GM19099 (cell line): ENCODE measurements around the gene ZNF48.

ENCODE experiments used
- POLR2A ChIP-seq: IDR thresholded peaks from 3 replicates; pipeline ENCODE4 v1.6.1; 2011; ENCODE audit warnings: low read depth; ENCODE audit not compliant: insufficient read length; ENCODE audit errors: extremely low read depth

Gene ZNF48

GRCh38 chr16:30406795-30407101, 11.5 kb downstream of the ZNF48 start:
- no peak for TF ChIP-seq POLR2A

GRCh38 chr16:30407102-30407803, 12.0 kb downstream of the ZNF48 start, which contains the start of gene ZNF771:
TSS of gene ZNF771 (plus strand) at chr16:30407606. CDS start at chr16:30408054, 448 bp downstream.
- peak; percentile 67 for TF ChIP-seq POLR2A

- no peak for TF ChIP-seq POLR2A
These were observed 12.7 kb downstream of the ZNF48 start for GRCh38 chr16:30407804-30408534.

GRCh38 chr16:30409125-30410060, 14.2 kb downstream of the ZNF48 start:
- no peak for TF ChIP-seq POLR2A

GRCh38 chr16:30413112-30413806, 18.0 kb downstream of the ZNF48 start:
- TF ChIP-seq POLR2A: no peak

- no peak for TF ChIP-seq POLR2A
These were observed 18.9 kb downstream of the ZNF48 start for GRCh38 chr16:30414159-30414558.

GRCh38 chr16:30416047-30416603, 20.9 kb downstream of the ZNF48 start:
- TF ChIP-seq POLR2A: no peak

GRCh38 chr16:30416624-30417528, 21.7 kb downstream of the ZNF48 start:
- TF ChIP-seq POLR2A: no peak

GRCh38 chr16:30417529-30418349, 22.5 kb downstream of the ZNF48 start:
- TF ChIP-seq POLR2A: peak; percentile 72

- TF ChIP-seq POLR2A: no peak
These were observed 23.3 kb downstream of the ZNF48 start for GRCh38 chr16:30418350-30419181.

GRCh38 chr16:30421010-30421409, 25.8 kb downstream of the ZNF48 start:
- TF ChIP-seq POLR2A: no peak

GRCh38 chr16:30428055-30428454, 32.8 kb downstream of the ZNF48 start:
- no peak for TF ChIP-seq POLR2A
